Measurements from ENCODE around the gene RBBP6.
A peak's percentile ranks its signal among the peaks of the same experiment; 100 is the strongest.

The RBBP6 gene

GRCh38 chr16:24524855-24525677 is 14.3 kb upstream of the RBBP6 start:
- no peak for DNase-seq (ENCODE audit: low read depth in 1 of 2, low spot score in 1 of 2)

- no peak for DNase-seq (ENCODE audit: low read depth in 1 of 2, low spot score in 1 of 2)
Measured at GRCh38 chr16:24525970-24526559, 13.3 kb upstream of the RBBP6 start.

GRCh38 chr16:24526701-24527495 is 12.5 kb upstream of the RBBP6 start:
- DNase-seq (ENCODE audit: low read depth in 1 of 2, low spot score in 1 of 2) = no peak

- DNase-seq (ENCODE audit: low read depth in 1 of 2, low spot score in 1 of 2) = no peak
Measured at GRCh38 chr16:24531166-24531565, 8.2 kb upstream of the RBBP6 start.

GRCh38 chr16:24534620-24535019 is 4.7 kb upstream of the RBBP6 start:
- DNase-seq (ENCODE audit: low read depth in 1 of 2, low spot score in 1 of 2) = no peak

GRCh38 chr16:24535827-24536226 is 3.5 kb upstream of the RBBP6 start:
- no peak for DNase-seq (ENCODE audit: low read depth in 1 of 2, low spot score in 1 of 2)

- no peak for DNase-seq (ENCODE audit: low read depth in 1 of 2, low spot score in 1 of 2)
Measured at GRCh38 chr16:24536671-24537070, 2.7 kb upstream of the RBBP6 start.

GRCh38 chr16:24537474-24538337 is 1.7 kb upstream of the RBBP6 start:
- no peak for DNase-seq (ENCODE audit: low read depth in 1 of 2, low spot score in 1 of 2)

- DNase-seq (ENCODE audit: low read depth in 1 of 2, low spot score in 1 of 2) = no peak
Measured at GRCh38 chr16:24538756-24539294, 541 bp upstream of the RBBP6 start.

GRCh38 chr16:24539850-24540601 is 660 bp downstream of the RBBP6 start:
- peak in 1 of 2 donors; percentile 30 for DNase-seq (ENCODE audit: low read depth in 1 of 2, low spot score in 1 of 2)

GRCh38 chr16:24540602-24541210 is 1.3 kb downstream of the RBBP6 start:
- DNase-seq (ENCODE audit: low read depth in 1 of 2, low spot score in 1 of 2) = no peak

- no peak for DNase-seq (ENCODE audit: low read depth in 1 of 2, low spot score in 1 of 2)
Measured at GRCh38 chr16:24541233-24541933, 2.0 kb downstream of the RBBP6 start.

- DNase-seq (ENCODE audit: low read depth in 1 of 2, low spot score in 1 of 2) = no peak
Measured at GRCh38 chr16:24543949-24544348, 4.6 kb downstream of the RBBP6 start.

- no peak for DNase-seq (ENCODE audit: low read depth in 1 of 2, low spot score in 1 of 2)
Measured at GRCh38 chr16:24544640-24545039, 5.3 kb downstream of the RBBP6 start.

GRCh38 chr16:24550295-24550694 is 10.9 kb downstream of the RBBP6 start:
- DNase-seq (ENCODE audit: low read depth in 1 of 2, low spot score in 1 of 2) = no peak

GRCh38 chr16:24552705-24553246 is 13.4 kb downstream of the RBBP6 start:
- no peak for DNase-seq (ENCODE audit: low read depth in 1 of 2, low spot score in 1 of 2)

GRCh38 chr16:24553983-24554382 is 14.6 kb downstream of the RBBP6 start:
- no peak for DNase-seq (ENCODE audit: low read depth in 1 of 2, low spot score in 1 of 2)

GRCh38 chr16:24555346-24555872 is 16.0 kb downstream of the RBBP6 start:
- DNase-seq (ENCODE audit: low read depth in 1 of 2, low spot score in 1 of 2) = no peak
